Panc1 (cell line): ENCODE data around the gene ALOX15B.

Source experiments
- SIN3A ChIP-seq: IDR thresholded peaks from 2 replicates; pipeline ENCODE4 v1.6.1; 2012; ENCODE audit warnings: low read depth, mild to moderate bottlenecking, low read length, moderate library complexity, borderline replicate concordance; ENCODE audit not compliant: insufficient read depth
- TF ChIP-seq, protein P1 (sequence below): fragments of 450-650 bp; IDR thresholded peaks from 2 replicates; pipeline ENCODE4 v1.5.1; 2017; ENCODE audit warnings: mild to moderate bottlenecking

DNA sequence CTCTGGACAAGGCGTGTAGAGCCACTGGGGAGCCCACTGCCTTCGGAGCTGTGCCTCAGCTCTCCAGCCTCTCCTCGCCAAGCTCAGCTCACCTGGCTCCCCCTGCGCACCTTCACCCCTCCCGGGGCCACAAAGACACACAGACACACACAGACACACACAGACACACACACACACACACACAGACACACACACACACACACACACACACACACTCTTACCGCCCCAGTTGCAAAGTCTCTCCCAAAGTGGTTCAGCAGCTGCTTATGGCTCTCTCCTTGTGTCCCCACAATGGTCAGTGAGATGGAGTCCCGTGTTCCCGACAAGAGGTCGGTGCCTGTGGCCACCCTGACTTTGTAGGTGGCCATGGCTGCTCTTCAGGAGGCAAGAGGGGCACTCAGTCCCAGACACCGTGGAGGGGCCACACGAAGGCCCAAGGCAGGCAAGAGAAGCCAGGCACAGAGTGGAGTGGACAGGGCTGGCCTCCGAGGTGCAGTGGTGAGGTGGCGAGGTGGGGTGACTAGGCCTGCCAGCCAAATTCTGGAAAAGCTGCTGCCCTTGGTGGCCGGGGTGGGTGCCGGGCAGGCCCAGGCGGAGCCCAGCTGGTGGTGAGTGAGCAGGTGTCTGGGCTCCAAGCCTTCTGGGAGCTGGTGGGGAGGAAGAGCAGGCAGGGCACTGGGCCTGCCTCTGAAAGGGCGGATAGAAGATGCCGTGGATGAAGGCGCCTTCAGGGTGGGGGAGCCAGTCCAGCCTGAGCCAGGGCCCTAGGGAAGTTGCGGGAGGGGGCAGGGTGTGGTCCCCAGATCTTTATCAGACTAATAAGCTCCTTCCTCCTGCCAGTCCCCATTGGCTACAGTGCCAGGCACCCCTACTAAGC is 48.5 kb downstream of the ALOX15B start, which contains the start of gene ALOX12B:
- TF ChIP-seq, protein P1, sequence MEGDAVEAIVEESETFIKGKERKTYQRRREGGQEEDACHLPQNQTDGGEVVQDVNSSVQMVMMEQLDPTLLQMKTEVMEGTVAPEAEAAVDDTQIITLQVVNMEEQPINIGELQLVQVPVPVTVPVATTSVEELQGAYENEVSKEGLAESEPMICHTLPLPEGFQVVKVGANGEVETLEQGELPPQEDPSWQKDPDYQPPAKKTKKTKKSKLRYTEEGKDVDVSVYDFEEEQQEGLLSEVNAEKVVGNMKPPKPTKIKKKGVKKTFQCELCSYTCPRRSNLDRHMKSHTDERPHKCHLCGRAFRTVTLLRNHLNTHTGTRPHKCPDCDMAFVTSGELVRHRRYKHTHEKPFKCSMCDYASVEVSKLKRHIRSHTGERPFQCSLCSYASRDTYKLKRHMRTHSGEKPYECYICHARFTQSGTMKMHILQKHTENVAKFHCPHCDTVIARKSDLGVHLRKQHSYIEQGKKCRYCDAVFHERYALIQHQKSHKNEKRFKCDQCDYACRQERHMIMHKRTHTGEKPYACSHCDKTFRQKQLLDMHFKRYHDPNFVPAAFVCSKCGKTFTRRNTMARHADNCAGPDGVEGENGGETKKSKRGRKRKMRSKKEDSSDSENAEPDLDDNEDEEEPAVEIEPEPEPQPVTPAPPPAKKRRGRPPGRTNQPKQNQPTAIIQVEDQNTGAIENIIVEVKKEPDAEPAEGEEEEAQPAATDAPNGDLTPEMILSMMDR: no peak
- no peak for TF ChIP-seq SIN3A
